ENCODE results near the gene ITPKB. TPM values are rescaled to one million over a fixed set of nuclear protein-coding genes. Genes with fewer than 3 reads are reported as not detected.

ITPKB gene
- total and polyA plus RNA-seq, 2 of the 13 experiments (the other 11 are each of a cell fraction or from before 2014, with no cell fraction given): not detected

- no peak for TF ChIP-seq PRDM15 (CRISPR knock-in tag; IDR thresholded peaks at IDR 0.05)
Observed at GRCh38 chr1:226725897-226726267, 13.2 kb downstream of the ITPKB start (continued).

DNA sequence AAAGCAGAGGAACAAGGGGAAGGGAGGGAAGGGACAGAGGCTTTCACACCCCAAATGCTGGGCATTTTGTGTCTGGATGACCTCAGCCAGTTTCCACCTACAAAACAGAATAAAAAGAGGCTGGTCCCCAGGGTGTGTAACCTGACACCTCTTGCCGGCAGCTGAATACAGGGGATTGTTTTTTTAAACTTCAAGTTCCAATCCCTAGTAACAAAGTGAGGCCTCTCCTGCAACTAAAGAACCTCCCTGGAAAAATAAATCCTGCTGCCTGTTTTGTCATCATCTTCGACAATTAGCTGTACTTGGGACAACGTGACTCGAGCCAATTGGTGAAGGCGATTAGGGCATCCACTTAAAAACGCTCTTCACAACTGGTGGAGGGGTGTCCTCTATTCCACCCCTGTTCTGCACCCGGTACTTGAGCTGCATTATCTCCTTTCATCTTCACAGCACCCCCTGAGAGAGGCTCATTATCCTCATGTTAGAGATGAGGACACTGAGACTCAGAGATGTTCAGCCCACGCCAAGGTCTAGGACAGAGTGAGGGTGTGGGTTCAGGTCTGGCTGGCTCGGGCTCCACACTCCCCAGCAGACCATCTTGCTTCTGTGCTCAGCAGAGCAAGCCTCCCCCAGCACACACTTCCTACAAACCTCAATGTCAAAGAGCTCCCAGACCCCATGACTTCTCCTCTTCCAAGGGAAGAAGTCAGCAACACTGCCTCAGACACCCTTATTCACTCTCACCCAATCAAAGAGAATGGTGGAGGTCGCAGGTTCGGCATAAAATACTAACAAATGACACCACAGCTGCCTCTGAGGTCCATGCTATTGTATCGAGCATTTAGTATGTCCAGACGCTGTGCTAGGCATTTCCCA is 15.2 kb downstream of the ITPKB start:
- ATAC-seq (no peak), DNase-seq (ENCODE audit: low spot score) (no peak), FAIRE-seq (no peak)
- Histone ChIP-seq H3K4me2 (ENCODE audit: low read depth, low read length) (no peak overlapping the region), H4K20me1 (ENCODE audit: insufficient read depth, low read length) (no peaks in the 10 kb centered on the region), H3K9me3 (ENCODE audit: low read length) (no peaks in the 10 kb centered on the region), H3K36me3 (replicated peaks in 1 of 2; ENCODE audit: control insufficient read depth in 1 of 2, insufficient read depth in 2 of 2, low read length in 2 of 2) (no peaks in the 10 kb centered on the region), H2AFZ (ENCODE audit: low read length) (no peak overlapping the region), H3K4me3 (replicated peaks in 1 of 3; ENCODE audit: insufficient read depth in 1 of 3, low read depth in 2 of 3, low read length in 3 of 3) (no peak overlapping the region), H3K4me1 (ENCODE audit: insufficient read depth, low read length) (no peaks in the 10 kb centered on the region), H3K79me2 (ENCODE audit: insufficient read depth, low read length) (no peaks in the 10 kb centered on the region), H3K27ac (ENCODE audit: extremely low read length, insufficient read depth, low read length) (no peak overlapping the region), H3K27me3 (ENCODE audit: control insufficient read depth in 1 of 2, insufficient read depth in 2 of 2, low read length in 2 of 2) (peaks cover 2 to 33% of the 10 kb centered on the region in 2 experiments; a peak in 4 of 5 replicates), H3K9ac (ENCODE audit: insufficient read depth, low read depth, low read length) (no peak overlapping the region)
- POLR2A ChIA-PET: no interaction called here
- intact Hi-C loops (cut with micrococcal nuclease; ENCODE audit: unreplicated experiment): no loop called here
- WGBS (ENCODE audit: low lambda C conversion rate): 2% methylated on average over 13 of the region's 13 CpGs
- TF ChIP-seq SIX4 (CRISPR knock-in tag; IDR thresholded peaks at IDR 0.05): peak; percentile 47; the same call in 1 of the 2 replicates
- no peak for TF ChIP-seq SATB2 (CRISPR knock-in tag; IDR thresholded peaks at IDR 0.05)
- TF ChIP-seq SIX1 (CRISPR knock-in tag; IDR thresholded peaks at IDR 0.05; ENCODE audit: borderline replicate concordance): peak; percentile 48; the same call in 1 of the 2 replicates
- TF ChIP-seq SOX5 (CRISPR knock-in tag; IDR thresholded peaks at IDR 0.05; ENCODE audit: borderline replicate concordance): no peak
- in situ Hi-C loops (cut with HindIII; ENCODE audit: extremely low pct_ligation_motif_present, low pct_unique_long_range_greater_than_20kb): no loop called here
- no TSS peak for BruUV-seq (replicated peaks)
- CTCF ChIA-PET (ENCODE audit: low intra/inter-chr PET ratio, low total read pairs): no interaction called here
